Left cardiac atrium (tissue), 4 donors: ENCODE data around the gene MOGAT1. TPM values are rescaled to one million over a fixed set of nuclear protein-coding genes. Genes with fewer than 3 reads are reported as not detected.

Source experiments
- ATAC-seq, 2 donors: fragments of 200-7000 bp; cut with Tn5 transposase; one replicate each; pipeline ENCODE4 v1.9.1; 2020; ENCODE audit warnings: mild to moderate bottlenecking in 2 of 2, moderate library complexity in 2 of 2
- DNase-seq: peaks from one replicate; pipeline ENCODE4 v3.0.0-alpha.2; 2020
- intact Hi-C, 2 donors: fragments of 100-400 bp; cut with DNase I; formaldehyde crosslinking; loops; one replicate each; pipeline versions ENCODE4 v1.14.1 to v1.15.1; 2022 to 2023
- long read RNA-seq: library from polyadenylated mRNA; unstranded; transcript quantifications from one replicate; pipeline ENCODE4 v2.0.0, GENCODE V29; 2021
- total RNA-seq, 2 donors: library from RNA; stranded (reverse); fragmentation: NEBNext Ultra II Directional; extraction: Animal tissue kit (Norgen Biotek cat#: 25700); gene quantifications; one replicate each; pipeline ENCODE4 v1.2.1, GENCODE V29; 2021
- donor health status: DM: no; HTN: yes; CAD: no.
- donor health status: DM: no; HTN: yes; CAD: no; lungs with severe emphysema.
- donor health status: DM: yes; HTN: yes; CAD: no.
- donor health status: Dilated cardiomyopathy.

The MOGAT1 gene, protein sequence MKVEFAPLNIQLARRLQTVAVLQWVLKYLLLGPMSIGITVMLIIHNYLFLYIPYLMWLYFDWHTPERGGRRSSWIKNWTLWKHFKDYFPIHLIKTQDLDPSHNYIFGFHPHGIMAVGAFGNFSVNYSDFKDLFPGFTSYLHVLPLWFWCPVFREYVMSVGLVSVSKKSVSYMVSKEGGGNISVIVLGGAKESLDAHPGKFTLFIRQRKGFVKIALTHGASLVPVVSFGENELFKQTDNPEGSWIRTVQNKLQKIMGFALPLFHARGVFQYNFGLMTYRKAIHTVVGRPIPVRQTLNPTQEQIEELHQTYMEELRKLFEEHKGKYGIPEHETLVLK
- under 1 TPM; 0.47 to 0.50 TPM for total RNA-seq
- long read RNA-seq, result 0 reads

- intact Hi-C loops, result no loop called here
- peak; percentile 45 for DNase-seq
- ATAC-seq, result peak; percentile 89 to 92
These were observed at the start of gene MOGAT1 for GRCh38 chr2:222671259-222672067. Gene MOGAT1 (plus strand): TSS chr2:222671658. CDS start chr2:222671786, 128 bp downstream.

GRCh38 chr2:222621893-222622292 is 49.6 kb upstream of the MOGAT1 start:
- ATAC-seq (peak in 1 of 2 donors; percentile 41), DNase-seq (no peak)
- intact Hi-C loops, result no loop called here

DNA sequence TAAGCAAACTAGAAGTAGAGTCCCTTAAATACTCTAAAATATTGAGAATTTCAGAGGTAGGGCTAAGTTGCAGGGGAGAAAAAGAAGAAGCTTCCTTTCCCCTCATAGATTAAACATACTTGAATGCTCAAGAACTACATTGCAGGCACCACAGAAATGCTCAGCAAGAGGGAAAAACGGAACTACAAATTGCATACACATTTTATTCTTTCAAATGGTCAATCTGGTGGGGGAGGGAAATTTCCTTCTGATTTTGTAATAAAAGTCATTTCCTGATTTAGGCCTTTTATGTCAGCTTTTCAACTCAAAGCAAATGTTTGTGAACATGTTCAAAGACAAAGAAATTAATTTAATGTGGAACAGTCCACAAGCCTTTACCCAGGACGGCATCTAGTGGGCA is 48.5 kb upstream of the MOGAT1 start:
- ATAC-seq, result no peak
- intact Hi-C loops, result no loop called here

DNA sequence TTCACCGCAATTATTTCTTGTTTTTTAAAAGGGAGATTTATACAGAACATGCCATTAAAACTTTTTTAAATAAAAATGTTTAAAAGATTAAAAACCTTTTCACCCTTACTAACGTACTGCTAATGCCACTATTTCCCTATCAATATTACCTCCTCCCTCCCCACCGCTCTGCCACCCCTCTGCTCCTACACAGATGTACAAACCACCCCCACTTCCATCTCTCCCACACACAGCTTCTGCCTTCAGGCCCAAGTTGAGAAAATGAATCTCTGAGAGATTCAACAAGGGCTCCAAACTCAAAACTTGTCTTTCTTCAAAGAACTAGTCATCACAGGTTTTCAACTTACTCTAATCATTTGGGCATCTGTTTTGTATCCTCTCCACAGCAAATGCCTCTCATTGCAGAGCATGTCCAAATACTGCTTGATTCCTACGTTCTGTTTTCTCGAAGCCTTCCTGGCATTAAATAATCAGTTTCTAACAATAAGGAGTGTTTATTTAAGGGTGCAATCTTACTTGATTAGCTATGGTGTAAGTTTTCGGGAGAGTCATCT is 47.6 kb upstream of the MOGAT1 start:
- ATAC-seq (no peak), DNase-seq (no peak)
- intact Hi-C loops, result no loop called here

More for the DNA sequence above, 48.5 kb upstream of the MOGAT1 start:
- no peak for DNase-seq

DNA sequence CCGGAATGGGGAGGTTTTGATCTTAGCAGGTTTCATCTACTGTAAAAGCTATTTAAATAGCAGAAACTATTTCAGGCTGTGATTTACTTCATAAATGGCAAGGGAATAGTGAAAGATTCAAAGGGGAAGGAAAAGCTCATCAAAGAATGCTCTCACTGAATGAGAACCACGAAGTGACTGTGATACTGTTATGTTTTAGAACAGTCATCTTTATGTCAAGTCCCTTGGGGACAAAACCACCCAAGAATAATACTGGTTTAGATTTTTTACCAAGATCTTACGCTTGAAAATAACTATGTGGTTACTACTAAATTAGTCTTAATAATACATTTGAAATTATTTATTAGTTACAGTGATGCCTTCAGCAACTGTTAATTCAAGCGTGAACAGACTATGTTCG is 43.7 kb upstream of the MOGAT1 start:
- no peak for ATAC-seq
- intact Hi-C loops, result no loop called here
- no peak for DNase-seq

- intact Hi-C loops, result no loop called here
- no peak for ATAC-seq
- DNase-seq, result no peak
These were observed 36.2 kb upstream of the MOGAT1 start for GRCh38 chr2:222635295-222635694.

- intact Hi-C loops, result no loop called here
- DNase-seq (no peak), ATAC-seq (no peak)
These were observed 34.4 kb upstream of the MOGAT1 start for GRCh38 chr2:222637067-222637466.

DNA sequence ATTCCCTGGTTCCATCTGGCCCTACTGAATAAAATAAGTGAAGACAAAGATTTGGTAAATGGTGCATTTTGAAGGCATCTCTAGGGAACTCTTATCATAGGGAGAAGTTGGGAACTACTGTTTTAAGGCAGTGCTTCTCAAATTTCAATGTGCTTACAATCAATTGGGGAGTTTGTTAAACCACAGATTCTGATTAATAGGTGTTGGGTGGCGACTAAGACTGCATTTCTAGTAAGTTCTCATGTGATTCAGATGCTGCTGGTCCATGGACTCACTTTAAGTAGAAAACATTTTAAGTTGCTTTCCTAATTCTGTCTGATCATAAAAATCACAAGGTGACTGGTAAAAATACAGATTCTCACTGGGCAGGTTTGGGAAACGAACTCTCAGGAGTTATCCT is 30.1 kb upstream of the MOGAT1 start:
- DNase-seq (no peak), ATAC-seq (no peak)
- intact Hi-C loops, result no loop called here

- ATAC-seq (no peak), DNase-seq (no peak)
- intact Hi-C loops, result no loop called here
These were observed 28.3 kb upstream of the MOGAT1 start for GRCh38 chr2:222643134-222643533.

GRCh38 chr2:222646008-222646407 is 25.4 kb upstream of the MOGAT1 start:
- intact Hi-C loops, result no loop called here
- DNase-seq, result no peak
- ATAC-seq, result no peak

- no peak for DNase-seq
- intact Hi-C loops, result no loop called here
These were observed 21.7 kb upstream of the MOGAT1 start for GRCh38 chr2:222649801-222650200.

DNA sequence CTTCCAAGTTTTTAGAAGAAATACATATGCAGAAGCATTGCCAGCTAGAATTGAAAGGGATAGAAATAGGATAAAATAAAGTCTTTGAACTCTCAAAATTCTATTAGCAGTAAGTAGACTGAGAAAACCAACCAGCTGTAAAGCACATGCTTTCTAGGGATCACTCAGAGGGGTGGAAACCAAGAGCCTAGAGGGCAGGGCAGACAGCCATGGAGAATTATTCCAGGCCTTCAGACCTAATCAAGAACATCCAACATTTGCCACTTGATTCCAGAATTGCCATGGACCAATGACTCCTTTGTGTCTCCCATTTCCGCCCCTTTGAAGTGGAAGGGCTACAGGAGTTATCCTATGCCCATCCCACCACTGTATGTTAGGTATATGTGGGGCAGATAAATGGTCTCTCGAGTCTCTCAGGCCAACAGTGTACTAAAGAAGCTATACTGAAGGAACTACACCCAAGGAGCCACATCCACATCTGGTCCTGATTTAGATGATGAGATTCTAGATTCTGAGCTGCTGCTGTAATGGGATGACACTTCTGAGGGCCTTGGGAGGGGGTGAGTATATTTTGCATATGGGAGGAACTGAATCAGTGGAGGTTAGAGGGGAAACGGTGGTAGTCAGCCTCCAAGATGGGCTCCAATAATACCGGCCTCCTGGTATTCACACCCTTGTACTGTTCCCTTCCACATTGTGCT is 19.6 kb upstream of the MOGAT1 start:
- intact Hi-C loops, result no loop called here
- ATAC-seq (no peak), DNase-seq (no peak)

More at GRCh38 chr2:222649801-222650200, 21.7 kb upstream of the MOGAT1 start:
- no peak for ATAC-seq

DNA sequence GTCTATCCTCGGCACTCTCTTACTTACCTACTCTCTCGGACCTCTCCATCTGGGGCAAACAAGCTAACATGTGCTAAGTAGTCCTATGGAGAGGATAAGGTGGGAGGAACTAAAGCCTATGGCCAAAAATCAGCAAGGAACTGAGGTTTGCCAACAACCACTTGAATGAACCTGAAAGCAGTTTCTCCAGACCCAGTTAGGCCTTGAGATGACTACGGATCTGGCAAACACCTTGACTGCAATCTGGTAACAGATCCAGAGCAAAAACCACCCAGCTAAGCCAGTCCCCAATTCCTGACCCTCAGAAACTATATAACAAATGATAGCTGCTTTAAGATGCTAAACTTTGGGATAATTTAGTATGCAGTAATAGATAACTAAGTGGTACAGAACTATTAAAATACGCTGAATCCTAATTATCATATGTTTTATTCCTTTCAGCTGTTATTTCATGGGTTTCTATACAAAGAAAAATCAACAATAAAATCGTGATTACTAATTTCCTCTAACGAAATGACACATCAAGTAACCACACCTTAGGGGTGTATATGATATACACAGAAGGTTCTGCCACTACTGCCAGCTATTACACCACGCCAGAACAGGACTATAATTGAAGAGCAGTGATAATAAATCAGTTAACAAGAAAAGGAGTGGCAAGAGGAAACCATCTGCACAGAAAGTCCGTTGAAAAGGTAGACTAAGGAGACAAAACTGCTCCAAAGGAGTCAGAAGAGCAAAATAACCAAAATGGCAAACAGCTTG is 18.8 kb upstream of the MOGAT1 start:
- no peak for ATAC-seq
- DNase-seq, result no peak
- intact Hi-C loops, result no loop called here

GRCh38 chr2:222653280-222653679 is 18.2 kb upstream of the MOGAT1 start:
- ATAC-seq (no peak), DNase-seq (no peak)
- intact Hi-C loops, result no loop called here

DNA sequence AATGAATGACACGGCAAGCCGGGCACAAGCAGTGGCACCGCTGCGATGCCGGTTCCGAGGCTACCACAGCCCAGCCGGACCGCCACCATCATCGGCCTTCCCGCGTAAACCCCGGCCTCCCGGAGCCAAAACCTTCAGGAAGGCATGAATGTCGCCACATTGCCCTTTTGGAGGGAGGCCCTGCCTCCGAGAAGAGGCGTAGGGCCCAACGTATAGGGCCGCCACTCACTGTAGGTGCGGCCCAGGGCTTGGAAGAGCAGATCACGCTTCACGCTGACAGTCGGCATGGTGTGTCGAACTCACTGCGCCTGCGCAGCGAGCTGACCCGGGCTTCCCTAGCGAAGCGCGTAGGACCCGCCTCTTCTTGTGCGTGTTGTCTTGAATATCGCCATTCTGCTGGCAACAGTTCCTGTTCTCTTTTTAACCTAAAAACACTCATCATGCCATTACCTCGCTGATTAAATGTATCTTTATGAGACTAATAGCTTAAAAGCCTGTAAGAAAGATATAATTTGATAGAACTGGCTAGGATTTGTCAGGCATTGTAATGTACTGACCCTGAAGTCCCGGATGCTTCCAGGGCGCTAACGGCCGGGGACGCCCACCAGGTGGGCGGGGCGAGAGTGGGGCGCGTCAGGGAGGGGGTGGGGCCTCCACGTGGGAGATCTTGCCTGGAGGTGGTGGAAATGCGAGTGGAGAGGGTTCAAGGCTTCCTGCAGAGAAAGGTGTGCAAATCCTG is 15.5 kb upstream of the MOGAT1 start, which contains the start of gene FARSB:
Gene FARSB (minus strand): TSS at position 306 of the 739 bp plus-strand sequence. CDS start 19 bp downstream, at position 287.
- intact Hi-C loops, result no loop called here
- peak; percentile 99 for ATAC-seq

GRCh38 chr2:222656526-222657446 is 14.7 kb upstream of the MOGAT1 start:
- intact Hi-C loops, result no loop called here
- peak; percentile 1 to 10 for ATAC-seq
- no peak for DNase-seq

More for the DNA sequence above, 15.5 kb upstream of the MOGAT1 start, which contains the start of gene FARSB:
- peak; percentile 98 for DNase-seq

- DNase-seq (no peak), ATAC-seq (no peak)
- intact Hi-C loops, result no loop called here
These were observed 8.0 kb upstream of the MOGAT1 start for GRCh38 chr2:222663479-222663878.
